Esophagus squamous epithelium (tissue), 5 donors: Measurements from ENCODE around the gene ZNF649. TPM values are rescaled to one million over a fixed set of nuclear protein-coding genes. Genes with fewer than 3 reads are reported as not detected.

Experiments used
- DNase-seq: peaks from one replicate; lab custom pipeline; 2025; lab: John Stamatoyannopoulos, UW
- H3K27ac ChIP-seq, 4 donors: fragments of 200-600 bp; sonication (generic); one replicate each; pipeline ENCODE4 v1.5.1; 2016 to 2019; ENCODE audit warnings: mild to moderate bottlenecking in 1 of 4
- H3K27me3 ChIP-seq, 4 donors: fragments of 200-600 bp; sonication (generic); 1 replicate in 3 of 4; 2 replicates in 1 of 4; pipeline versions ENCODE4 v1.5.1 to v1.6.0; 2017 to 2021; ENCODE audit warnings: antibody characterized with exemption in 1 of 4
- H3K36me3 ChIP-seq, 3 donors: fragments of 200-600 bp; sonication (generic); one replicate each; pipeline ENCODE4 v1.5.1; 2016 to 2019
- H3K4me1 ChIP-seq, 3 donors: fragments of 200-600 bp; sonication (generic); one replicate each; pipeline ENCODE4 v1.5.1; 2017 to 2019
- H3K4me3 ChIP-seq, 4 donors: fragments of 200-600 bp; sonication (generic); 1 replicate in 3 of 4; 2 replicates in 1 of 4; pipeline ENCODE4 v1.5.1; 2016 to 2019; ENCODE audit warnings: mild to moderate bottlenecking in 2 of 4, moderate library complexity in 1 of 4
- H3K9me3 ChIP-seq, 3 donors: fragments of 200-600 bp; sonication (generic); one replicate each; pipeline ENCODE4 v1.5.1; 2016 to 2019
- POLR2A ChIP-seq, 4 donors: fragments of 450-650 bp; IDR thresholded peaks; one replicate each; pipeline ENCODE4 v1.6.1; 2017; ENCODE audit warnings: antibody characterized with exemption in 4 of 4, mild to moderate bottlenecking in 4 of 4, moderate library complexity in 3 of 4
- WGBS, 2 donors: methylation state at CpG; one replicate each; pipeline ENCODE4 v1.1.5; 2018; 5-methylcytosine and 5-hydroxymethylcytosine counted together
- intact Hi-C: fragments of 100-400 bp; cut with DNase I; formaldehyde crosslinking; loops from one replicate; pipeline ENCODE4 v1.15.0; 2022
- total RNA-seq, 4 donors: library from RNA; depleted of rRNA; stranded (reverse); fragments of >200 nt; gene quantifications; one replicate each; pipeline ENCODE4 v1.1.0, GENCODE V29; 2016
- TF ChIP-seq, protein P1 (sequence below), 6 experiments: fragments of 450-650 bp in 4 of 6; fragments of 200-600 bp in 2 of 6; sonication (generic) in 2 of 6; IDR thresholded peaks; one replicate each; pipeline ENCODE4 v1.5.1; 2016 to 2019; ENCODE audit warnings: antibody characterized with exemption in 6 of 6, mild to moderate bottlenecking in 4 of 6, moderate library complexity in 4 of 6
- donor health status: DM: yes; HTN: yes; CAD: no.

Gene ZNF649
- total RNA-seq, 4 donors from 2014 or later, result 5.8 to 13.0 (median 7.1) TPM

DNA sequence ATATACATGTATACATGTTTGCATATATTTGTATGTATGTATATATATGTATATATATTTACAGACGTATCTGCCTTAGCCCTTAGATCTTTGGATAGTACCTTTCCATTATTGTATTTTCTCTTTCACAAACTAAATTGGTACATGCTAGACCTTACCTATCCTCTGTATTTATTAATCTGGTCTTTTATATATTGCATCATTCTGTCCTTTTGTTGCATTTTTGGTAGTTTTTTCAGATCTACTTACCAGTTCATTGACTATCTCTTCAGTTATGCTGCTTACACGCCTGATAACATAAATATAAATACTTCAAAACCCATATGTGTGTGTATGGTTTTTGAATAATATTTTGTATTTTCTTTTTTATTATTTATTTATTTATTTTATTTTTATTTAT lies 34.1 kb upstream of the ZNF649 start:
- H3K9me3 ChIP-seq, result peaks cover 0 to 100% (median 82%) of the 10 kb centered on the region in 3 donors
- peaks cover 57 to 100% (median 63%) of the 10 kb centered on the region in 3 donors for H3K36me3 ChIP-seq
- intact Hi-C loops, result loop anchor here (2.0 kb wide), 1 partner anchor 16 kb away; no protein-coding TSS in a partner anchor

DNA sequence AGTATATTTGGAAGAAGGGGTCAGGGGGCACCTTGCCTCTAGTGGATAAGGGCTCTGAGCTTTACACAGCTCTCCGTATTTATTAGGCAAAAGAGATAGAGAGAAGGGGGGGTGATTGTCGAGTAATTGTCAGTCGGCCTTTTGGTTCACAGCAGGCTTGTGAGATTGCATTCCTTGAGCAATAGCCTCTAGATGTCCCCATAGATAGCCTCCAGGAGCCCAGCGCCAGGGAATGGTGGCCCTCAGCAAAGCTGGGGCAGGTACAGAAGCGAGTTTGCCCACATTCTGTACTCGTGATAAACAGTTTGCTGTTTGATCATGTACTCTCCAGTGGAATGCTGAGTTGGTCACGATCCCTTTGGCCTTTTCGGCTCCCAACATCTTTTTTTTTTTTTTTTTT lies 27.1 kb upstream of the ZNF649 start:
- no peak overlapping the region for H3K27ac ChIP-seq
- no peak for DNase-seq
- H3K27me3 ChIP-seq, result no peaks in the 10 kb centered on the region
- WGBS, 2 donors, result 82 to 97% methylated on average over 7 to 8 of the region's 8 CpGs
- peaks cover 6 to 12% (median 6%) of the 10 kb centered on the region in 3 donors for H3K4me1 ChIP-seq
- H3K36me3 ChIP-seq, result peaks cover 17 to 75% (median 28%) of the 10 kb centered on the region in 3 donors
- H3K9me3 ChIP-seq, result peaks cover 0 to 68% (median 43%) of the 10 kb centered on the region in 3 donors
- H3K4me3 ChIP-seq, result no peak overlapping the region
- intact Hi-C loops, result no loop called here
- TF ChIP-seq POLR2A (IDR thresholded peaks at IDR 0.05), result no peak
- TF ChIP-seq, protein P1, sequence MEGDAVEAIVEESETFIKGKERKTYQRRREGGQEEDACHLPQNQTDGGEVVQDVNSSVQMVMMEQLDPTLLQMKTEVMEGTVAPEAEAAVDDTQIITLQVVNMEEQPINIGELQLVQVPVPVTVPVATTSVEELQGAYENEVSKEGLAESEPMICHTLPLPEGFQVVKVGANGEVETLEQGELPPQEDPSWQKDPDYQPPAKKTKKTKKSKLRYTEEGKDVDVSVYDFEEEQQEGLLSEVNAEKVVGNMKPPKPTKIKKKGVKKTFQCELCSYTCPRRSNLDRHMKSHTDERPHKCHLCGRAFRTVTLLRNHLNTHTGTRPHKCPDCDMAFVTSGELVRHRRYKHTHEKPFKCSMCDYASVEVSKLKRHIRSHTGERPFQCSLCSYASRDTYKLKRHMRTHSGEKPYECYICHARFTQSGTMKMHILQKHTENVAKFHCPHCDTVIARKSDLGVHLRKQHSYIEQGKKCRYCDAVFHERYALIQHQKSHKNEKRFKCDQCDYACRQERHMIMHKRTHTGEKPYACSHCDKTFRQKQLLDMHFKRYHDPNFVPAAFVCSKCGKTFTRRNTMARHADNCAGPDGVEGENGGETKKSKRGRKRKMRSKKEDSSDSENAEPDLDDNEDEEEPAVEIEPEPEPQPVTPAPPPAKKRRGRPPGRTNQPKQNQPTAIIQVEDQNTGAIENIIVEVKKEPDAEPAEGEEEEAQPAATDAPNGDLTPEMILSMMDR (IDR thresholded peaks at IDR 0.05), result no peak

More for the DNA sequence above, 34.1 kb upstream of the ZNF649 start:
- Histone ChIP-seq H3K4me1 (no peaks in the 10 kb centered on the region), H3K27ac (no peak overlapping the region), H3K4me3 (no peak overlapping the region), H3K27me3 (no peaks in the 10 kb centered on the region)
- WGBS, 2 donors, result 89 to 100% methylated on average over 2 of the region's 2 CpGs
- DNase-seq, result no peak
- no peak for TF ChIP-seq POLR2A (IDR thresholded peaks at IDR 0.05)
- TF ChIP-seq, protein P1 (IDR thresholded peaks at IDR 0.05), result no peak

DNA sequence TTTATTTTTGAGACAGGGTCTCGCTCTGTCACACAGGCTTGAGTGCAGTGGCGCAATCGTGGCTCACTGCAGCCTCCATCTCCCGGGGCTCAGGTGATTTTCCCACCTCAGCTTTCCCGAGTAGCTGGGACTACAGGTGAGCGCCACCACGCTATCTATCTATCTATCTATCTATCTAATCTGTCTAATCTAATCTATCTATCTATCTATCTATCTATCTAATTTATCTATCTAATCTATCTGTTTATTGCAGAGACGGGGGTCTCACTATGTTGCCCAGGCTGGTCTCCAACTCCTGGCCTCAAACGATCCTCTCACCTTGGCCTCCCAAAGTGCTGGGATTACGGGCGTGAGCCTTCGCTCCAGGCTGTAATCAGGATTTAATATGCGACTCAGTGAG lies 23.0 kb upstream of the ZNF649 start:
- Histone ChIP-seq H3K9me3 (peaks cover 0 to 45% (median 18%) of the 10 kb centered on the region in 3 donors), H3K27ac (peak overlapping the region in 3 of 4 donors; percentile 81 to 91 (median 89)), H3K27me3 (no peaks in the 10 kb centered on the region), H3K4me3 (peak overlapping the region; percentile 77 to 92 (median 84)), H3K36me3 (peaks cover 0 to 35% (median 0%) of the 10 kb centered on the region in 3 donors), H3K4me1 (peaks cover 6 to 16% (median 6%) of the 10 kb centered on the region in 3 donors)
- WGBS, 2 donors, result 19 to 39% methylated on average over 9 to 13 of the region's 13 CpGs
- intact Hi-C loops, result loop anchor here (10.0 kb wide), 1 partner anchor 57 kb away; the partner anchor contains the start of gene ZNF350
- no peak for DNase-seq
- TF ChIP-seq, protein P1 (IDR thresholded peaks at IDR 0.05), result no peak
- TF ChIP-seq POLR2A (IDR thresholded peaks at IDR 0.05), result no peak

DNA sequence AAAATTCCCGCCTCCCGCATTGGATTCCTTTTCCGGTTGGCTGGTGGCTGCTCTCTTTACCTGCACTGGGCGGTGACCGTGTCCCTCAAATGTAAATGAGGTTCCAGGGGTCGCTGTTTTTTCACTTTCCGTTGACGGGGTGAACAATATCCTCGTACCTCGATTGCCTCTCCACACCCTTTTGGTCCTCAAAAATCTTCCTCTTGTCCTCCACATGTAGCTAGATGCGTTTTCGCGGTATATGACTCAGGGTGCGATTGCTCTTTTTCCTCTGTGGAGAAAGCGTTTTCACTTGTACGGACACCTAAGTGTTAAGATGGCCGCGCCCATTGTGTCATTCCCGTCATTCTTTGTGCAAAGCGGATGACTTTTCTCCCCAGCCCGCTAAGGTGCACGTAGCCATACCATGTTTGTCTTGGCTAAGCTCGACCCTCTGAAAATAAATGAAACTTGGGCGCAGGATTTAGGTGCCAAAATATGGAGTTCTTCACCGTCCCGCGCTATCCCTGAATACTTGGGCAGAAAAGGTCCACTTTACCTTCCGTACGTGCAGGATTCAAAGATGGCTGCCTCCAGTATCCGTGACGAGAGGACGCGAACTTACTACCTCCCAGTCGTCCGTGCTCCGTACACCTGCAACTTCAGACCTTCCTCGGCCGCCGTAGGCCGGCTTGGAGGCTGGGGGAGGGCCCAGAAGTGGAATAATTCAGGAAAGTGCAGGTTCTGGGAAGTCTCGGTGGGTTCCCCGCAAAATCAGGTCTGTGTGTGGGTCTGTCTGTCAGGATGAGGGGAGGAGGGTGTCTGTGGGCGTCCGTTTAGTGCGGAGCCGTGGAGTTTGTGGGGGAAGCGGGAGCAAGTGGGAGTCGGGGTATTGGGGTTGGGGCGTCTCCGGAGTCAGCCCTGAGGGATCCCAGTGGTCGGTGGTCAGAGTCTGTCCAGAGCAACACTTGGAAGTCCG lies 22.2 kb upstream of the ZNF649 start, which contains the start of gene ZNF613:
Gene ZNF613, plus strand, starts transcription at position 689 of the 958 bp plus-strand sequence. CDS start 8,749 bp downstream, outside the sequence.
- 0 to 1% methylated on average over 37 to 41 of the region's 52 CpGs for WGBS, 2 donors
- Histone ChIP-seq H3K4me3 (peak within 1 kb of the TSS; percentile 77 to 92 (median 84)), H3K9me3 (peaks cover 0 to 46% (median 22%) of the 10 kb centered on the region in 3 donors), H3K27ac (peak within 1 kb of the TSS; percentile 81 to 91 (median 90)), H3K36me3 (peaks cover 0 to 27% (median 0%) of the 10 kb centered on the region in 3 donors), H3K27me3 (no peaks in the 10 kb centered on the region), H3K4me1 (peaks cover 6 to 16% (median 6%) of the 10 kb centered on the region in 3 donors)
- no peak for TF ChIP-seq POLR2A (IDR thresholded peaks at IDR 0.05)
- TF ChIP-seq, protein P1 (IDR thresholded peaks at IDR 0.05), result peak in 2 of 6 experiments; percentile 12 to 26
- DNase-seq, result peak; percentile 45
- intact Hi-C loops, result loop anchor here (10.0 kb wide), 1 partner anchor 58 kb away; the partner anchor contains the start of gene ZNF350
